ENCODE results near the gene OLFM2. TPM values are rescaled to one million over a fixed set of nuclear protein-coding genes. Genes with fewer than 3 reads are reported as not detected.

OLFM2 gene
- total RNA-seq, 1 donor: under 0.01 TPM

Small RNA genes lying within 50 kb of the gene (small RNA-seq; reads per million reads assigned to genes)
- not detected for gene RF00156

Other genes starting within 250 kb of the OLFM2 start
- gene ZNF846, start 167.8 kb downstream of the OLFM2 start, total RNA-seq: 8.9 TPM
- gene FBXL12, start 117.4 kb downstream of the OLFM2 start, total RNA-seq: 31.8 TPM
- gene UBL5, start 108.6 kb downstream of the OLFM2 start, total RNA-seq: 97.8 TPM
- gene PIN1, start 101.2 kb downstream of the OLFM2 start, total RNA-seq: 62.7 TPM
- gene COL5A3, start 74.0 kb upstream of the OLFM2 start, total RNA-seq: under 0.01 TPM
- gene RDH8, start 77.0 kb upstream of the OLFM2 start, total RNA-seq: not detected
- gene SHFL, start 149.8 kb upstream of the OLFM2 start, total RNA-seq: 56.8 TPM
- 12.7 TPM for gene ANGPTL6, start 166.2 kb upstream of the OLFM2 start, total RNA-seq
- gene PPAN, start 169.8 kb upstream of the OLFM2 start, total RNA-seq: 81.1 TPM
- gene P2RY11, start 175.2 kb upstream of the OLFM2 start, total RNA-seq: 25.0 TPM
- gene EIF3G, start 183.4 kb upstream of the OLFM2 start, total RNA-seq: 513 TPM